RWPE1 (cell line): ENCODE measurements around the gene LPXN.

Experiments used
- CTCF ChIA-PET: fragments of 350-600 bp; sonication (Branson Sonifier 250); formaldehyde crosslinking; extraction: SDS; loops from one replicate; lab custom pipeline; 2021; lab: Yijun Ruan, JAX
- POLR2A ChIA-PET: fragments of 400-600 bp; formaldehyde crosslinking; extraction: SDS; loops from one replicate; lab custom pipeline; 2020; ENCODE audit warnings: antibody characterized with exemption; ENCODE audit not compliant: low non-redundant PET; lab: Yijun Ruan, JAX
- DNase-seq: peaks from one replicate; pipeline ENCODE4 v3.0.0; 2012; ENCODE audit warnings: low spot score
- H3K27ac ChIP-seq: fragments of 450-650 bp; 2 replicates; pipeline ENCODE4 v1.5.1; 2017
- TF ChIP-seq, protein P1 (sequence below): fragments of 450-650 bp; conservative IDR thresholded peaks from 2 replicates; pipeline ENCODE4 v1.5.1; 2017; ENCODE audit warnings: low read depth, mild to moderate bottlenecking

LPXN gene

DNA sequence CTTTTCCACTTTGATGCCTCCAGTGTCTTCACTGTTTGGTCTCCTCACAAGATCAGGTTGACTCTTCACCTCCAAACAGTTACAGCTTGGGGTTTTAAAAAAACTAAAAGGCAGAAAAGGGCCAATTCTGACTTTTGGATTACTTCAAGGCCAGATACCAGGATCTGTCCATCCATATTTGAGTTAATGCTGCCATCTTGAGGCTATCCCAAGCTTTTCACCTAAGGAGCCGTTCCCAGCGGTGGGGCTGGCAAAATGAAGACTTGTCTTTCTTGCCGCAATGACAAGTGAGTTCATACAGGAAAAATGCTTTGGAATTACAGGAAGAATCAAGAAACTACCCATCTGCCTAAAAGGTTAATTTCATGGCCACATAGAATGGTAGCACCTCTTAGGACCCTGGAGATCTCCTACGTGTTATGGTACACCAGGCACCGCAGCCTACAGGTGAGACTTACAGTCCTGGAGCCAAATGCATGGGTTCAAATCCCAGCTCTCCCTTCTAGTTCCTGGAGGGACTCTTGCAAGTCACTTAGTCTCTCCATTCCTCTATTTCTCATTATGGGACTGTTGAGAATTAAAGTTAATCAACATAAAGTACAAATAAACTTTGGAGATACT, 61.8 kb downstream of the LPXN start:
- peak; percentile 64 for DNase-seq
- ChIA-PET POLR2A (no interaction called here), CTCF (interaction anchor here (0.6 to 1.8 kb wide), 8 partner anchors 10 to 1001 kb away, joined by 3 to 8 read pairs (median 3); partner anchors contain the start of gene CTNND1)
- TF ChIP-seq, protein P1, sequence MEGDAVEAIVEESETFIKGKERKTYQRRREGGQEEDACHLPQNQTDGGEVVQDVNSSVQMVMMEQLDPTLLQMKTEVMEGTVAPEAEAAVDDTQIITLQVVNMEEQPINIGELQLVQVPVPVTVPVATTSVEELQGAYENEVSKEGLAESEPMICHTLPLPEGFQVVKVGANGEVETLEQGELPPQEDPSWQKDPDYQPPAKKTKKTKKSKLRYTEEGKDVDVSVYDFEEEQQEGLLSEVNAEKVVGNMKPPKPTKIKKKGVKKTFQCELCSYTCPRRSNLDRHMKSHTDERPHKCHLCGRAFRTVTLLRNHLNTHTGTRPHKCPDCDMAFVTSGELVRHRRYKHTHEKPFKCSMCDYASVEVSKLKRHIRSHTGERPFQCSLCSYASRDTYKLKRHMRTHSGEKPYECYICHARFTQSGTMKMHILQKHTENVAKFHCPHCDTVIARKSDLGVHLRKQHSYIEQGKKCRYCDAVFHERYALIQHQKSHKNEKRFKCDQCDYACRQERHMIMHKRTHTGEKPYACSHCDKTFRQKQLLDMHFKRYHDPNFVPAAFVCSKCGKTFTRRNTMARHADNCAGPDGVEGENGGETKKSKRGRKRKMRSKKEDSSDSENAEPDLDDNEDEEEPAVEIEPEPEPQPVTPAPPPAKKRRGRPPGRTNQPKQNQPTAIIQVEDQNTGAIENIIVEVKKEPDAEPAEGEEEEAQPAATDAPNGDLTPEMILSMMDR, result peak; percentile 66
- no peak overlapping the region for H3K27ac ChIP-seq

DNA sequence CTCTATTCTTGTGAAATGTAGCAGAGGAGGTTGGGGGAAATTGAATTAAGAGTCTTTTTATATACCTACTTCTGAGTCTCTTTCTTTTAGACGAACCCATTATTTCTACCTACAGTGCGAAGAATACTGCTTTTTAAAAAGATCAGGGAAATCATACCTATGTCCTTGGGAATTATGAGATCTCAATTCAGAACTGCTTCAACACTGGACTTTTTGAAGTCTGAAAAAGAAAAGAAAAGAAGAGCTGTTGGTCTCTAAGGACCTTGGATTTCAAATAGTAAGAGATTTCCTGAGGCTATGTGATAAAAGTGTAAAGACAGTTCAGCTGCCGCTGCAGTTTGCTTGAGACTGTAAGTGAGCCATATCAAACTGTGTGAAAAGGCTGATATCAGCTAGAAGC, 64.0 kb downstream of the LPXN start:
- ChIA-PET POLR2A (no interaction called here), CTCF (interaction anchor here (1.7 kb wide), 1 partner anchor 13 kb away, joined by 7 read pairs; no protein-coding TSS in a partner anchor)
- DNase-seq, result no peak
- TF ChIP-seq, protein P1, result no peak
- H3K27ac ChIP-seq, result no peak overlapping the region

DNA sequence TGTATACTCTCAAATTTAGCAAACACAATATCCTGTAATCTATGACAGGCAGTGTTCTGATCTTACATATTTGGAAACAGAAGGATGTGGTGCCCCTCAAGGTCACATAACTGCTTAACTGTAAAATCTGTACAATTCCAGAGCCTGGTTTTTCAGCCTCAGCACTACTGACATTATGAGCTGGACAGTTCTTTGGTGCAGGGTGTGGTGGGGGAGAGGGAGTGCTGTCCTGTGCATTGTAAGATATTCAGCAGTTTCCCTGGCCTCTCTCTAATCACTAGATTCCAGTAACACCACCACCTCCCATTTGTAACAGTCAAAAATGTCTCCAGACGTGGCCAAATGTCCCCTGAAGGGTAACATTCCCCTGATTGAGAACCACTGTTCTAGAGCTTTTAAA, 65.9 kb downstream of the LPXN start:
- TF ChIP-seq, protein P1, result no peak
- ChIA-PET CTCF (no interaction called here), POLR2A (no interaction called here)
- H3K27ac ChIP-seq, result no peak overlapping the region
- DNase-seq, result no peak

DNA sequence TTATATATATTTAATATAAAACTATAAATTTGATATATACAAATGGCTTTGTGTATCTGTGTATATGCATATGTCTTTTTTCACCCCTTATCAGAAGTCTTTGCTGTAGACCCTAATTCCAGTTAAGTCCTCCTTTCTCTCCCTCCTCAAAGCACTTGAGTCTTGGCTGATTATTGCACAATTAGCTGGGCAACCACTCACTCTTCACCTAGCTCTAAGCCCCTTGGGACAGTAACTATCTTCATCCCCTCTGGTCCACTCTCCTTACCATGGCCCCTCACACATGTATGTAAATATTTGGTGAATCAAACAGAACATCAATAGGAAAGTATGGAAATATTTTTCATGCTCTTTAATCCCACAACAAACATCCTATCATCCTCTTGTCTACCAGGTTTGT, 66.8 kb downstream of the LPXN start:
- TF ChIP-seq, protein P1, result no peak
- DNase-seq, result no peak
- H3K27ac ChIP-seq, result no peak overlapping the region
- ChIA-PET POLR2A (no interaction called here), CTCF (no interaction called here)

DNA sequence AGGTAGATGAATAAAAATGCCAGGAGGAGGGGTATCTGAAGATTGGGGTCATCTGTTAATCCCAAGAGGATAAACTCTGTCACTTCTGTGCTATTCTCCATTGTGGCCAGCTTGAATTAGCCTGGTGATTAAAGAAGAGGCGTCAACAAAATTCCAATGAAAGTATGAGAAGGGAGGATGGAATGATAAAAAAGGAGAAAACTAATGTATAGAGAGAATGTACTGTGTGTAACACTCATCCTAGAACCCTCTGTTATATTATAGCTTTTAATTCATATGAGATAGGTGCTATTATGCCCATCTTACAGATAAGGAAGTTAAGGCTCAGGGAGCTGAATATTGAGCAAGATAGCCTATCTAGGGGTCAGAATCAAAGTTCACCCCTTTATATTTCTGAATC, 67.7 kb downstream of the LPXN start, which contains the start of gene OR5B21:
TSS of gene OR5B21 (minus strand) at position 101 of the 400 bp plus-strand sequence. CDS start at position 101, 0 bp downstream.
- POLR2A ChIA-PET, result no interaction called here
- no peak within 1 kb of the TSS for H3K27ac ChIP-seq
- no peak for DNase-seq
- CTCF ChIA-PET, result interaction anchor here (0.6 kb wide), 1 partner anchor 11 kb away, joined by 3 read pairs; no protein-coding TSS in a partner anchor
- TF ChIP-seq, protein P1, result no peak

DNA sequence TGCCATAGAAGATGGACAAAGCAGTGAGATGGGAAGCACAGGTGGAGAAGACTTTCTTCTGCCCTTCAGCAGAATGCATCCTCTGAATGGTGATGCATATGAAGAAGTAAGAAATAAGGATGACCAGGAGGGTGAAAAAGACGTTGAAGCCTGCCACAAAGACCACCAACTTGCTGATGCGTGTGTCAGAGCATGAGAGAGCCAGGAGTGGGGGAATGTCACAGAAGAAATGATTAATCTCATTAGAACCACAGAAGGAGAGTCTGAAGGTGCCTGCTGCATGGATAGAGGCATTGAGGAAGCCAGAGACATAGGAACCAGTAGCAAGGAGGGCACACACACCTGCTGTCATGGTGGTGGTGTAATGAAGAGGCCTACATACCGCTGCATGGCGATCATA, 68.3 kb downstream of the LPXN start:
- no peak for DNase-seq
- TF ChIP-seq, protein P1, result no peak
- H3K27ac ChIP-seq, result no peak overlapping the region
- POLR2A ChIA-PET, result no interaction called here
- CTCF ChIA-PET, result no interaction called here
